GM19351 (cell line): ENCODE measurements around the gene FER.
"Not testable (repeated sequence)": the region's sequence is repeated elsewhere in the genome, so short reads cannot be mapped to it uniquely, and the experiment has no call there.

ENCODE experiments used
- ATAC-seq: cut with Tn5 transposase; IDR thresholded peaks from one replicate; pipeline ENCODE4 v1.9.1; 2021; ENCODE audit warnings: mild to moderate bottlenecking, moderate library complexity; ENCODE audit not compliant: unreplicated experiment

The FER gene

GRCh38 chr5:108947164-108947563 is 199.5 kb downstream of the FER start:
- ATAC-seq = no peak

DNA sequence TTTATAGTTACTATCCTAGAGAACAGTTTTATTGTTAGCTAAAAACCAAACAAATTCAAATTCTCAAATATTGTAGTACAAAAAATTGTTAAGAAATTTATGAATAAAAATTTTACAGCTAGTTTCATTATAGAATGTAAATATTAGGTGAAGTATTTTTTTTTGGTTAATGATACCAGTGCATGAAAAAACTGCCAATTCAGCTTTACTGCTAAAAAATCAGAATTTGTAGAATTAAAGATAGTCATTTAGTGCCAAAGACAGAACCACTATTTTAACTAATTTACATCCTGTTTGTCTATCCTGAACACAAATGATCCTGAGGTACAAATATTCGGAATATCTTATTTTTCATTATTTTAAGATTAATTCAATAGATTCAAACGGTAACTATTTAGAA is 202.6 kb downstream of the FER start:
- ATAC-seq = no peak

GRCh38 chr5:108953940-108954339 is 206.2 kb downstream of the FER start:
- no peak for ATAC-seq

- ATAC-seq = no peak
Measured at GRCh38 chr5:108957333-108957732, 209.6 kb downstream of the FER start.

DNA sequence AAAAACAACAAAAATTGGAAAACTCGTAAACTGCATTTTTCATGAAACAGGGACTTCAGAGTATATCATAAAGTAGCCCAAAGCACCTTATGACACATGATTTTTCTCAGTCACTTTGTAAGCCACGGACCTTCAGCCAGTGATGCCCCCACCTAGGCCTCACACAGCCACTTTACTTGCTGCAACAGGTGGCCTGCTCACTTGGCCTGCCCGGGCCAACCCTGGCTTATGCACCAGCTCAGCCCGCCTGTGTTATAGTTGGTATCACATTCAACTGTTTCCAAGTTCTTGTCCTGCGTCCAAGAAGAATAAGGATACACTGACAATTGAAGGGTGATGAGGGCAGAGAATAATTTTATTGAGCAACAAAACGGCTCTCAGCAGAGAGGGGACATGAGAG is 219.2 kb downstream of the FER start:
- no peak for ATAC-seq

GRCh38 chr5:108974594-108974993 is 226.9 kb downstream of the FER start:
- no peak for ATAC-seq

GRCh38 chr5:108975697-108976096 is 228.0 kb downstream of the FER start:
- ATAC-seq = no peak

GRCh38 chr5:108983461-108984092 is 235.9 kb downstream of the FER start:
- peak; percentile 57 for ATAC-seq

- no peak for ATAC-seq
Measured at GRCh38 chr5:108989761-108990392, 242.2 kb downstream of the FER start.

DNA sequence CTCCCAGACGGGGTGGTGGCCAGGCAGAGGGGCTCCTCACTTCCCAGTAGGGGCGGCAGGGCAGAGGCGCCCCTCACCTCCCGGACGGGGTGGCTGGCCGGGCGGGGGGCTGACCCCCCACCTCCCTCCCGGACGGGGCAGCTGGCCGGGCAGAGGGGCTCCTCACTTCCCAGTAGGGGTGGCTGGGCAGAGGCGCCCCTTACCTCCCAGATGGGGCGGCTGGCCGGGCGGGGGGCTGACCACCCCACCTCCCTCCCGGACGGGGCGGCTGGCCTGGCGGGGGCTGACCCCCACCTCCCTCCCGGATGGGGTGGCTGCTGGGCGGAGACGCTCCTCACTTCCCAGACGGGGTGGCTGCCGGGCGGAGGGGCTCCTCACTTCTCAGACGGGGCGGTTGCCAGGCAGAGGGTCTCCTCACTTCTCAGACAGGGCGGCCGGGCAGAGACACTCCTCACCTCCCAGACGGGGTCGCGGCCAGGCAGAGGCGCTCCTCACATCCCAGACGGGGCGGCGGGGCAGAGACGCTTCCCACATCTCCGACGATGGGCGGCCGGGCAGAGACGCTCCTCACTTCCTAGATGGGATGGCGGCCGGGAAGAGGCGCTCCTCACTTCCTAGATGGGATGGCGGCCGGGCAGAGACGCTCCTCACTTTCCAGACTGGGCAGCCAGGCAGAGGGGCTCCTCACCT is 244.8 kb downstream of the FER start:
- not testable (repeated sequence) for ATAC-seq

DNA sequence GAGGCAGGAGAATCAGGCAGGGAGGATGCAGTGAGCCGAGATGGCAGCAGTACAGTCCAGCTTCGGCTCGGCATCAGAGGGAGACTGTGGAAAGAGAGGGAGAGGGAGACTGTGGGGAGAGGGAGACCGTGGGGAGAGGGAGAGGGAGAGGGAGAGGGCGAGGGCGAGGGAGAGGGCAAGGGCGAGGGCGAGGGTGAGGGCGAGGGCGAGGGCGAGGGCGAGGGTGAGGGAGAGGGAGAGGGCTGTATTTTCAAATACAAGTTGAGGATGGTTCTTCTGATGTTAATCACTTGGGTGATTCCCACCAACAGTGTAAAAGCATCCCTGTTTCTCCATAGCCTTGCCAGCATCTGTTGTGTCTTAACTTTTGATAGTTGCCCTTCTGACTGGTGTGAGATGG is 245.7 kb downstream of the FER start:
- not testable (repeated sequence) for ATAC-seq

DNA sequence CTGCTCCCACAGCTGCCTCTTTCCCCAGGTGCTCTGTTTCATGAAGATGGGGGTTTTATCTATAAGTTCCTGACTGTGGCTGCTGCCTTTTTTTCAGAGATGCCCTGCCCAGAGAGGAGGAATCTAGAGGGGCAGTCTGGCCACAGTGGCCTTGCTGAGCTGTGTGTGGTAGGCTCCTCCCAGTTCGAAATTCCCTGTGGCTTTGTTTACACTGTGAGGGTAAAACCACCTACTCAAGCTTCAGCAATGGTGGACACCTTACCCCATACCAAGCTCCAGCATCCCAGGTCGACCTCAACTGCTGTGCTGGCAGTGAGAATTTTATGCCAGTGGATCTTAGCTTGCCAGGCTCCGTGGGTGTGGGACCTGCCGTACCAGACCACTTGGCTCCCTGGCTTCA is 250.0 kb downstream of the FER start:
- ATAC-seq = no peak

DNA sequence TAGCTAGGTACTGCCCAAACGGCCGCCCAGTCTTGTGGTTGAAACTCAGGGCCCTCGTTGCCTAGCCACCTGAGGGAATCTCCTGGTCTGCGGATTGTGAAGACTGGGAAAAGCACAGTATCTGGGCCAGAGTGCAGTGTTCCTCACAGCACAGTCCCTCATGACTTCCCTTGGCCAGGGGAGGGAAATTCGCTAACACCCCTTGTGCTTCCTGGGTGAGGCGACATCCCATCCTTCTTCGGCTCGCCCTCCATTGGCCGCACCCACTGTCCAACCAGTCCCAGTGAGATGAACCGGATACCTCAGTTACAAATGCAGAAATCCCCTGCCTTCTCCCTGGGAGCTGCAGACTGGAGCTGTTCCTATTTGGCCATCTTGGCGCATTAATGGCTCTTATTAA is 250.5 kb downstream of the FER start:
- no peak for ATAC-seq

DNA sequence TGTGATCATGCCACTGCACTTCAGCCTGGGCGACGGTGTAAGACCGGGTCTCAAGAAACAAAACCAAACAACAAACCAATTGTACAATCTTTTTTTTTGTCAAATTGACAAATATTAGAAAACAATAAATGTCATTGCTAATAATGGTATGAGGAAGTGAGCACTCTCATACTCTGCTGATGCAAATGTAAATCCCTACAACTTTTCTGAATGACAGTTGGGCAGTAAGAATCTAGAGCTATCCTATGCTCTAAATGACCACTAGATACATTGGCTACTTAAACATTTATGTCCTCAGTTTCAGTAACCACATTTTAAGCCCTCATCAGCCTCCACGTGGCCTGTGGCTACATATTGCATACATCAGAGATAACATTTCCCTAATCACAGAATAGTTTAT is 256.2 kb downstream of the FER start:
- peak; percentile 73 for ATAC-seq

GRCh38 chr5:109005297-109006009 is 257.8 kb downstream of the FER start:
- no peak for ATAC-seq

GRCh38 chr5:109006129-109006528 is 258.4 kb downstream of the FER start:
- ATAC-seq = no peak

- peak; percentile 60 for ATAC-seq
Measured at GRCh38 chr5:109016300-109016699, 268.6 kb downstream of the FER start.

- no peak for ATAC-seq
Measured at GRCh38 chr5:109022056-109022455, 274.4 kb downstream of the FER start.

DNA sequence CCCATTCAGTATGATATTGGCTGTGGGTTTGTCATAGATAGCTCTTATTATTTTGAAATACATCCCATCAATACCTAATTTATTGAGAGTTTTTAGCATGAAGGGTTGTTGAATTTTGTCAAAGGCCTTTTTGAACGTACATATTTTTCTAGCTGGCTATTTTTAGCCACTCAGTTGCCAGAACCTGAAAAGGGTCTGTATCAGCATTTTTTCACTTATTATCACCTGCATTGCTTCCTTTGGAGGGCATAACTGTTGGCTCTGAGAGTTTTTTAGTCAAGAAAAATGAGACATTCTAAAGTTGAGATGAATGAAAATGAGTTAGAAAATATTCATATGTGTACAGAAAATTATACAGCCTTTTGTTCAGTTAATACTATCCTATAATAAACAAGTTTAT is 278.0 kb downstream of the FER start:
- not testable (repeated sequence) for ATAC-seq

DNA sequence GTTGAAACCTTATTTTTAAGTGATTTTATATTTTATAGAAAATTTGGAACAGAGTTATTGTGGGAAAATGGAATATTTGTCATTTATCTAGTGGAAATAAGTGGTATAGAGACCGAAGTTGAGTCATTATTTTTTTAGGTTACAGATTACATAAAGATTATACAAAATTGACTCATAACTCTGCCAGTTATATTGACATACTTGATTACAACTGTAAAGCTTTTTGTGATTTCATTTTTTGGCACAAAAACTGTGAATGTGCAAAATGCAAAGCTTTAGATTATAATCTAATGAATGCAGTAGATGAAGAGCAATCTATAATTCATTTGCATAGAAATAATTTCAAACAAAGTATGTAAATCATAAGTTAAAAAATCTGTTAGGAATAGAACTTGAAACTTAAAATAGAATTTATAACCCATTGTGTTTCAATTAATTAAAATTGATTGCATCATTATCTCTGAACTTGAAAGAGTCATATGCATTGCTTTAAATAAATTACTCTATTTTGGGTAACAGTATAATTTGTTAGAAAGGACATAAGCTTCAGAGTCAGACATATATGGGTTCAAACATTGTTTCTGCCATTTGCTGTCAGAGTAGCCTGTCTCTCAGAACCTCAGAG is 280.4 kb downstream of the FER start:
- ATAC-seq = no peak

DNA sequence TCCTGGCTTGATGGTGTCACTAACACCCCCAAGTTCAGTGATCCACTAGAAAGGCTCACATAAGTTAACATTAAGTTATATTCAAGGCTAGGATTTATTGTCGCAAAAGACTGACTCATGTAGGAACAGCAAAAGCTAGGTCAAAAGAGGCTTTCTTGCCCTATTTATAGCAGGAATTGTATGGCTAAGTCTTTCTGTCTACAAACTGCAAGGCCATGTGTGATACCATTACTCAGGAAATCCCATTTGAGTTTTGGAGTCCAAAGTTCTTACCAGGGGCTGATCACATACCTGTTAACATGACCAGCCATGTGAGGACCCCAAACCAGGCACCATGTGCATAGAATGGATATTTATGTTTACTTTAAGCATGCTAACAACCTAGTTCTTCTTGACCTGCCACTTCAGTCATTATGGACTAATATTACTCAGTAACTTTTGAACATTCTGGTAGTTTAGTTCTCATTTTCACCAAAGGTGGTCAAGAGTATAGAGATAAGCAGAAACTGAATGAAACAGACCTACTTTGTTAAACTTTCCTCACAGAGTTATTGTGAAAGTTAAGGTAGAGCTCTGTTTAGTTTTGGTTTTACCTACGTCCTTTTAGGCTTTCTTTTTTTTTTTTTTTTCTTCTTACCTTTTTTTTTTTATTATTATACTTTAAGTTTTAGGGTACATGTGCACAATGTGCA is 281.1 kb downstream of the FER start:
- ATAC-seq = peak; percentile 73
